ENCODE results near the gene SCMH1.

The SCMH1 gene

GRCh38 chr1:41010345-41010744, 231.8 kb downstream of the SCMH1 start:
- DNase-seq (ENCODE audit: low read depth) = no peak
- TF ChIP-seq, protein P1, sequence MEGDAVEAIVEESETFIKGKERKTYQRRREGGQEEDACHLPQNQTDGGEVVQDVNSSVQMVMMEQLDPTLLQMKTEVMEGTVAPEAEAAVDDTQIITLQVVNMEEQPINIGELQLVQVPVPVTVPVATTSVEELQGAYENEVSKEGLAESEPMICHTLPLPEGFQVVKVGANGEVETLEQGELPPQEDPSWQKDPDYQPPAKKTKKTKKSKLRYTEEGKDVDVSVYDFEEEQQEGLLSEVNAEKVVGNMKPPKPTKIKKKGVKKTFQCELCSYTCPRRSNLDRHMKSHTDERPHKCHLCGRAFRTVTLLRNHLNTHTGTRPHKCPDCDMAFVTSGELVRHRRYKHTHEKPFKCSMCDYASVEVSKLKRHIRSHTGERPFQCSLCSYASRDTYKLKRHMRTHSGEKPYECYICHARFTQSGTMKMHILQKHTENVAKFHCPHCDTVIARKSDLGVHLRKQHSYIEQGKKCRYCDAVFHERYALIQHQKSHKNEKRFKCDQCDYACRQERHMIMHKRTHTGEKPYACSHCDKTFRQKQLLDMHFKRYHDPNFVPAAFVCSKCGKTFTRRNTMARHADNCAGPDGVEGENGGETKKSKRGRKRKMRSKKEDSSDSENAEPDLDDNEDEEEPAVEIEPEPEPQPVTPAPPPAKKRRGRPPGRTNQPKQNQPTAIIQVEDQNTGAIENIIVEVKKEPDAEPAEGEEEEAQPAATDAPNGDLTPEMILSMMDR (conservative IDR thresholded peaks at IDR 0.05; ENCODE audit: low read length) = no peak
- H3K4me3 ChIP-seq (ENCODE audit: low read length) = no peak overlapping the region

DNA sequence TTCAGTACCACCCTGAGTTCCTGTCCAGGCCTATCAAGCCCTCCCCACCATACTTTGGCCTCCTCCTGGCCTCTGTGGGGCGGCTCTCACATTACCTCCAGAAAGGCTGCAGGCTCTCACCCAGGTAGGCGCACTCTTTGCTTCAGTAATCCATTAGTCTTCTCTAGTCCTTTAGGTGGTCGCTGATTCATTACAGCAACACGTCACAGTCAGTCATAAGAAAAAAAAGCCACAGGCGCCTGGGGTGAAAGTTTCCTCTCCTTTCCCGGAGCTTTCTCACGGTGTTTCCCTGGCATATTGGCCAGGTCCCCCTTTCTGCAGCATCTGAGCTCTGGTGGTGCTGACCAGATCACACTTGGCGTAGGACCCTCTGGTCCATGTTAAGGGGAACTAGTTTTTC, 232.6 kb downstream of the SCMH1 start:
- no peak overlapping the region for H3K4me3 ChIP-seq (ENCODE audit: low read length)
- DNase-seq (ENCODE audit: low read depth) = no peak
- TF ChIP-seq, protein P1 (conservative IDR thresholded peaks at IDR 0.05; ENCODE audit: low read length) = no peak

DNA sequence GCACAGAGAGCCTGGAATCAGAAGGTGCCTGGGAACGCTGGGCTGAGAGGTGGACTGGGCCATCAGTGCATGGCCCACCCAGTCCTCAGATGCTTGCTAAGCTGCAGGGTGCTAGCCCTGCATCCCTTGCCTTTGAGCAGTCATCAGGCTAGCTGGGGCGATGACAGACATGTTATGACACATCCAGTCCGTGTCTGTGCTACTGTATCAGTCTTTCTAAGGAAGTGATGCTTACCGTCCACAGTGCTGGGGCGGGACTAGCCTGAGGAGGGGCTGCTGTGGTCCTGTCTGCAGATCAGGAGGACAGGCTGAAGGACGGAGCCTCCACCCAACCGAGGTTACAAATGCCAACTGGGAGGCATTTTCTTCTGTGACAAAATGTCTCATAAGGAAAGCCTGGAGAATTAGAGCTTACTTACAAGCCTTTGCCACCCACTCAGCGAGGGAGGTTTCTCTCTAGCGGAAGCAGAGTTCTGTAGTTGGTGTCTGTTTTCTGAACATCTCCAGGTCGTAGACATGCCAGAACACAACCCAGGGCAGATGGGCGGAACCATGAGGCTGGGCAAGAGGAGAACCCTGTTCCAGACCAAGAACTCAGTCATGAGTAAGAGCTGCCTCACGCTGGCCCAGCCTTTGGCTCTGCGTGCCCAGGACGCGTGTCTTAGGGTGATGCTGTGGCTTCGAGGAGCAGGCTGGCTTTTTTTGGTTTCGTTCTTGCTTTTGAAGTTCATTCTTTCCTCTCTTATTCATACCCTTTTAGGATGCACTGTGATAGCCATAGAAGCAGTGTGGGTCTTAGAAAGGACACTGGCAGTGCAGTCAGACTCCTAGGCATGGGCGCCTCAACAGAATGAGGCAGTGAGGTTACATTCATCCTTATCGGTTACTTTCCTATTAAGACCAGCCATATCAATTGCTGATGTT, 234.9 kb downstream of the SCMH1 start:
- TF ChIP-seq, protein P1 (conservative IDR thresholded peaks at IDR 0.05; ENCODE audit: low read length) = no peak
- H3K4me3 ChIP-seq (ENCODE audit: low read length) = no peak overlapping the region
- peak; percentile 26 for DNase-seq (ENCODE audit: low read depth)

GRCh38 chr1:41005876-41006275, 236.2 kb downstream of the SCMH1 start:
- TF ChIP-seq, protein P1 (conservative IDR thresholded peaks at IDR 0.05; ENCODE audit: low read length) = no peak
- no peak overlapping the region for H3K4me3 ChIP-seq (ENCODE audit: low read length)
- no peak for DNase-seq (ENCODE audit: low read depth)

- peak; percentile 99 for DNase-seq (ENCODE audit: low read depth)
- no peak overlapping the region for H3K4me3 ChIP-seq (ENCODE audit: low read length)
- TF ChIP-seq, protein P1 (conservative IDR thresholded peaks at IDR 0.05; ENCODE audit: low read length) = peak; percentile 73
These were observed 238.4 kb downstream of the SCMH1 start for GRCh38 chr1:41003640-41004220.

GRCh38 chr1:41003127-41003639, 238.9 kb downstream of the SCMH1 start:
- no peak overlapping the region for H3K4me3 ChIP-seq (ENCODE audit: low read length)
- TF ChIP-seq, protein P1 (conservative IDR thresholded peaks at IDR 0.05; ENCODE audit: low read length) = no peak
- DNase-seq (ENCODE audit: low read depth) = no peak

Data from AG10803 (cell line).